SK-N-SH (cell line): ENCODE measurements around the gene FAM204A. TPM values are rescaled to one million over a fixed set of nuclear protein-coding genes. Genes with fewer than 3 reads are reported as not detected.

ENCODE experiments used
- CTCF ChIA-PET: fragments of 300-600, 350-600 bp; formaldehyde crosslinking; extraction: SDS; loops from one replicate; lab custom pipeline; 2021; lab: Yijun Ruan, JAX
- POLR2A ChIA-PET: fragments of 350-600 bp; sonication (Branson Sonifier 250); formaldehyde crosslinking; extraction: SDS; loops from one replicate; lab custom pipeline; 2020; ENCODE audit warnings: antibody characterized with exemption, inconsistent platforms; lab: Yijun Ruan, JAX
- DNase-seq: peaks from one replicate; pipeline ENCODE4 v3.0.0; 2012
- H2AFZ ChIP-seq: fragments of 200-600 bp; sonication (generic); 2 replicates; pipeline ENCODE4 v1.8.1; 2016; ENCODE audit warnings: antibody characterized with exemption, mild to moderate bottlenecking, low read depth
- H3F3A ChIP-seq: fragments of 200-600 bp; sonication (generic); replicated peaks from 2 replicates; pipeline ENCODE3; 2016; ENCODE audit warnings: antibody characterized with exemption, mild to moderate bottlenecking; ENCODE audit not compliant: insufficient read depth
- H3K27ac ChIP-seq, 2 experiments: fragments of 200-500 bp in 1 of 2; fragments of 200-600 bp in 1 of 2; sonication (Bioruptor generic) in 1 of 2; sonication (generic), shearing (Covaris generic) in 1 of 2; 2 replicates each; pipeline versions ENCODE4 v1.5.1 to v1.6.1; 2014 to 2016; ENCODE audit warnings: low read depth in 2 of 2, inconsistent platforms in 1 of 2, low read length in 1 of 2, mild to moderate bottlenecking in 1 of 2, mixed read lengths in 1 of 2
- H3K27me3 ChIP-seq: fragments of 200-600 bp; sonication (generic), shearing (Covaris generic); 2 replicates; pipeline ENCODE4 v1.6.1; 2016; ENCODE audit warnings: mixed run types; ENCODE audit not compliant: insufficient read depth
- H3K36me3 ChIP-seq, 2 experiments: fragments of 200-500 bp in 1 of 2; fragments of 200-600 bp in 1 of 2; sonication (Bioruptor generic) in 1 of 2; sonication (generic) in 1 of 2; replicated peaks in 1 of 2; 2 replicates each; pipeline versions ENCODE3 to v1.5.1; 2014 to 2016; ENCODE audit warnings: low read length in 1 of 2, mild to moderate bottlenecking in 1 of 2; ENCODE audit not compliant: insufficient read depth in 2 of 2, control insufficient read depth in 1 of 2
- H3K4me1 ChIP-seq, 2 experiments: fragments of 200-500 bp in 1 of 2; fragments of 200-600 bp in 1 of 2; sonication (Bioruptor generic) in 1 of 2; sonication (generic), shearing (Covaris generic) in 1 of 2; 2 replicates each; pipeline versions ENCODE4 v1.5.1 to v1.6.1; 2014 to 2016; ENCODE audit warnings: low read depth in 1 of 2, low read length in 1 of 2, mixed run types in 1 of 2; ENCODE audit not compliant: insufficient read depth in 2 of 2, control insufficient read depth in 1 of 2
- H3K4me2 ChIP-seq: fragments of 200-600 bp; sonication (generic), shearing (Covaris generic); 2 replicates; pipeline ENCODE4 v1.6.1; 2017; ENCODE audit warnings: mixed run types
- H3K4me3 ChIP-seq, 2 experiments: fragments of 200-500 bp in 1 of 2; fragments of 200-600 bp in 1 of 2; sonication (Bioruptor generic) in 1 of 2; sonication (generic), shearing (Covaris generic) in 1 of 2; 2 replicates each; pipeline versions ENCODE4 v1.5.1 to v1.8.1; 2014 to 2016; ENCODE audit warnings: low read depth in 2 of 2, inconsistent platforms in 1 of 2, low read length in 1 of 2, mild to moderate bottlenecking in 1 of 2, mixed read lengths in 1 of 2, moderate library complexity in 1 of 2
- H3K79me2 ChIP-seq: fragments of 200-600 bp; sonication (generic); 2 replicates; pipeline ENCODE4 v1.8.1; 2017; ENCODE audit warnings: mild to moderate bottlenecking; ENCODE audit not compliant: insufficient read depth
- H3K9ac ChIP-seq: fragments of 200-600 bp; sonication (generic); 2 replicates; pipeline ENCODE4 v1.6.1; 2017; ENCODE audit warnings: mixed run types
- H3K9me2 ChIP-seq: fragments of 200-600 bp; sonication (generic); 2 replicates; pipeline ENCODE4 v1.6.1; 2017; ENCODE audit warnings: mixed run types
- H3K9me3 ChIP-seq: fragments of 200-600 bp; sonication (generic); 2 replicates; pipeline ENCODE4 v1.6.1; 2017; ENCODE audit warnings: mixed run types, mild to moderate bottlenecking, moderate library complexity
- H4K20me1 ChIP-seq: fragments of 200-600 bp; sonication (generic); 2 replicates; pipeline ENCODE4 v1.6.1; 2017; ENCODE audit warnings: mild to moderate bottlenecking, mixed run types; ENCODE audit not compliant: insufficient read depth
- EP300 ChIP-seq, 2 experiments: IDR thresholded peaks; 2 replicates each; pipeline versions ENCODE4 v1.4.0 to v1.6.1; 2012; ENCODE audit warnings: borderline replicate concordance in 1 of 2, low read depth in 1 of 2, low read length in 1 of 2
- GABPA ChIP-seq: IDR thresholded peaks from 2 replicates; pipeline ENCODE4 v1.4.0; 2012; ENCODE audit warnings: low read depth, mild to moderate bottlenecking
- JUND ChIP-seq: IDR thresholded peaks from 2 replicates; pipeline ENCODE4 v1.4.0; 2012
- MXI1 ChIP-seq: IDR thresholded peaks from 2 replicates; pipeline ENCODE4 v1.6.1; 2012; ENCODE audit warnings: mild to moderate bottlenecking, low read depth, low read length, improper control_type of control experiment
- RFX5 ChIP-seq: IDR thresholded peaks from 2 replicates; pipeline ENCODE4 v1.6.1; 2012; ENCODE audit warnings: mild to moderate bottlenecking, improper control_type of control experiment, low read length
- RXRA ChIP-seq: IDR thresholded peaks from 2 replicates; pipeline ENCODE4 v1.4.0; 2012; ENCODE audit warnings: low read depth, mild to moderate bottlenecking, borderline replicate concordance
- TEAD4 ChIP-seq: IDR thresholded peaks from 2 replicates; pipeline ENCODE4 v1.4.0; 2012; ENCODE audit warnings: mild to moderate bottlenecking, borderline replicate concordance; ENCODE audit not compliant: insufficient read depth
- YY1 ChIP-seq: IDR thresholded peaks from 2 replicates; pipeline ENCODE4 v1.4.0; 2012; ENCODE audit warnings: low read depth, mild to moderate bottlenecking
- WGBS: methylation state at CpG from one replicate; pipeline ENCODE4 v1.1.6; 2017; ENCODE audit warnings: low lambda C conversion rate; 5-methylcytosine and 5-hydroxymethylcytosine counted together
- polyA plus RNA-seq, 3 experiments: library from polyadenylated mRNA; depleted of rRNA; stranded (reverse); fragments of >200 nt; gene quantifications; 2 replicates each; pipeline ENCODE4 v1.2.3, GENCODE V29; 2012
- TF ChIP-seq, protein P1 (sequence below): fragments of 200-600 bp; sonication (generic); IDR thresholded peaks from 2 replicates; pipeline ENCODE4 v1.6.1; 2017; ENCODE audit warnings: antibody characterized with exemption, mild to moderate bottlenecking, moderate library complexity

Gene FAM204A
- polyA plus RNA-seq, 1 of the 3 experiments (the other 2 are of a cell fraction): 10.8 TPM

DNA sequence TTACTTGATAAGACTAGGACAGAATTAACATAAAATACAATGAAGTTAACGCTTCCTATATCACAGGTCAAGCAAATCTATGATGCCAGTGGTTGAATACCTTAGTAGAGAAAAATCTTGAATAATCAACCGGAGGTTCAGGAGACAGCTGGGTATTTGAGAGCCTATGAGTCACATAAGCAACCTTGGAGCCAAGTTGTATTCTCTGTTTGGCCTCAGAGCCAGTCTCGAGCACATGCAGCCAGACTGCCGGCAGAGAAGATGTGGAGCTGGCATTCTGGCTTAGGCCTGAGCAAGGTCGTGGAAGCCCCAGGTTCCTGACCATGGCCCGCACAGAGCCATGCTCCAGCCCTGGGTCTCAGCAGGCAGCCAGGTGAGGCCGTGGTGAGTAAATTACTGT is 90.3 kb downstream of the FAM204A start:
- Histone ChIP-seq H3K9ac (no peak overlapping the region), H2AFZ (no peak overlapping the region), H3K79me2 (no peaks in the 10 kb centered on the region), H3K4me2 (no peak overlapping the region), H3K36me3 (no peaks in the 10 kb centered on the region), H3F3A (no peaks in the 10 kb centered on the region), H3K4me1 (peaks cover 0 to 14% of the 10 kb centered on the region in 2 experiments; a peak in 2 of 4 replicates), H4K20me1 (no peaks in the 10 kb centered on the region), H3K4me3 (no peak overlapping the region), H3K27ac (no peak overlapping the region), H3K9me2 (no peaks in the 10 kb centered on the region), H3K9me3 (no peaks in the 10 kb centered on the region), H3K27me3 (no peaks in the 10 kb centered on the region; the same call in 1 of the 2 replicates)
- CTCF ChIA-PET: interaction anchor here (1.0 to 1.5 kb wide), 4 partner anchors 10 to 809 kb away, joined by 3 to 6 read pairs (median 4); no protein-coding TSS in a partner anchor
- 21% methylated on average over 3 of the region's 7 CpGs for WGBS
- TF ChIP-seq RXRA (no peak), EP300 (IDR thresholded peaks at IDR 0.05; ENCODE audit: borderline replicate concordance in 1 of 2, low read depth in 1 of 2, low read length in 1 of 2) (no peak), GABPA (no peak), MXI1 (no peak)
- POLR2A ChIA-PET: no interaction called here
- DNase-seq: no peak

DNA sequence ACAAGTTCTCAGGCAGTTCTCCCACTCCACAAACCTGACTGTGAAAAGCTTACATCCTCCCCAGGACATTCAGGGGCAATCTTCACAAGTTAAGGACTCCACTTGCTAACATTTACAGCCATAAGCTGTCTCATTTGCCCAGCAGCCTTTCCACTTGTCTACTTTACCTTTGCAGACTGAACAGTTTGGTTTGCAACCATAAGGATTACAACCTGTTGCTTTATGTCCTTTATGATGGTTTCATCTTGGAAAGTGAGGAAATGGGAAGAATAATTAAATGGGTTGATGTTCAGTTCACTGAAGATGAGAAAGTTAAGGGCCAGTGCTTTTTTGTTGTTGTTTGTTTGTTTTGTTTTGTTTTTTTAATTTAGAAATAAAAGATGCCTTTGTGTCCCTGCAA is 92.4 kb downstream of the FAM204A start:
- no peaks in the 10 kb centered on the region; the same call in 1 of the 2 replicates for H3K27me3 ChIP-seq
- ChIA-PET CTCF (interaction anchor here (0.8 to 1.7 kb wide), 3 partner anchors 9 to 11 kb away, joined by 3 to 8 read pairs (median 3); no protein-coding TSS in a partner anchor), POLR2A (no interaction called here)
- no peaks in the 10 kb centered on the region for H3K79me2 ChIP-seq
- no peak overlapping the region for H3K4me3 ChIP-seq
- no peak overlapping the region for H3K4me2 ChIP-seq
- H3K9ac ChIP-seq: no peak overlapping the region
- no peaks in the 10 kb centered on the region for H3K36me3 ChIP-seq
- no peak for DNase-seq
- no peaks in the 10 kb centered on the region for H3K4me1 ChIP-seq
- H4K20me1 ChIP-seq: no peaks in the 10 kb centered on the region
- no peak overlapping the region for H2AFZ ChIP-seq
- H3K9me3 ChIP-seq: no peaks in the 10 kb centered on the region
- H3K27ac ChIP-seq: no peak overlapping the region
- no peaks in the 10 kb centered on the region for H3F3A ChIP-seq
- H3K9me2 ChIP-seq: no peaks in the 10 kb centered on the region
- TF ChIP-seq YY1 (no peak), TEAD4 (no peak), JUND (no peak), RFX5 (no peak)
- TF ChIP-seq, protein P1, sequence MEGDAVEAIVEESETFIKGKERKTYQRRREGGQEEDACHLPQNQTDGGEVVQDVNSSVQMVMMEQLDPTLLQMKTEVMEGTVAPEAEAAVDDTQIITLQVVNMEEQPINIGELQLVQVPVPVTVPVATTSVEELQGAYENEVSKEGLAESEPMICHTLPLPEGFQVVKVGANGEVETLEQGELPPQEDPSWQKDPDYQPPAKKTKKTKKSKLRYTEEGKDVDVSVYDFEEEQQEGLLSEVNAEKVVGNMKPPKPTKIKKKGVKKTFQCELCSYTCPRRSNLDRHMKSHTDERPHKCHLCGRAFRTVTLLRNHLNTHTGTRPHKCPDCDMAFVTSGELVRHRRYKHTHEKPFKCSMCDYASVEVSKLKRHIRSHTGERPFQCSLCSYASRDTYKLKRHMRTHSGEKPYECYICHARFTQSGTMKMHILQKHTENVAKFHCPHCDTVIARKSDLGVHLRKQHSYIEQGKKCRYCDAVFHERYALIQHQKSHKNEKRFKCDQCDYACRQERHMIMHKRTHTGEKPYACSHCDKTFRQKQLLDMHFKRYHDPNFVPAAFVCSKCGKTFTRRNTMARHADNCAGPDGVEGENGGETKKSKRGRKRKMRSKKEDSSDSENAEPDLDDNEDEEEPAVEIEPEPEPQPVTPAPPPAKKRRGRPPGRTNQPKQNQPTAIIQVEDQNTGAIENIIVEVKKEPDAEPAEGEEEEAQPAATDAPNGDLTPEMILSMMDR: no peak
